Mammary epithelial cell (primary cell): ENCODE measurements around the gene ENOX2.

Experiments
- EZH2 ChIP-seq: IDR thresholded peaks from 2 replicates; pipeline ENCODE4 v1.6.1; 2012; ENCODE audit warnings: low read length, inconsistent platforms, borderline replicate concordance
- TF ChIP-seq, protein P1 (sequence below), 2 donors: IDR thresholded peaks in 1 of 2; conservative IDR thresholded peaks in 1 of 2; 2 replicates each; pipeline ENCODE4 v1.5.1; 2011 to 2012; ENCODE audit warnings: inconsistent platforms in 2 of 2, low read length in 2 of 2, mild to moderate bottlenecking in 2 of 2, control low read depth in 1 of 2, low read depth in 1 of 2; ENCODE audit not compliant: insufficient read depth in 1 of 2; ENCODE audit errors: extremely low read depth in 1 of 2

DNA sequence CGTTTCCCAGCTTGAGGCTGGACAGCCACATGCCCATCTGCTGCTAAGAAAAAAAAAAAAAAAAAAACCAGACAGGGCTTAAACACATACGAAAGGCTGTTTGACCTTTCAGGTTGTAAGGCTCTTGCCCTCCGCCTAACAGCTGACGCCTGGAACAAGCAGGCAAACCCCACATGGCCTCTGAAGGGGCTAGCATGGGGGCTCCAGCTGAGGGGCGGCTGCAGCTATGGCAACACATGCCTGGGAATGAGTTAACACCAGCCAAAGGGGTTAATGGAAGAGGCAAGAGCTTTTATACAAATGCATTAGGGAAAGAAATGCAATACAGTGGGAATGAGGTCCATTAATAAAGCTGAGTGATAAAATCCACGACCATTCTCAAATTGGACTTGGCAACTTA is 183.6 kb downstream of the ENOX2 start:
- TF ChIP-seq EZH2 = no peak
- TF ChIP-seq, protein P1, sequence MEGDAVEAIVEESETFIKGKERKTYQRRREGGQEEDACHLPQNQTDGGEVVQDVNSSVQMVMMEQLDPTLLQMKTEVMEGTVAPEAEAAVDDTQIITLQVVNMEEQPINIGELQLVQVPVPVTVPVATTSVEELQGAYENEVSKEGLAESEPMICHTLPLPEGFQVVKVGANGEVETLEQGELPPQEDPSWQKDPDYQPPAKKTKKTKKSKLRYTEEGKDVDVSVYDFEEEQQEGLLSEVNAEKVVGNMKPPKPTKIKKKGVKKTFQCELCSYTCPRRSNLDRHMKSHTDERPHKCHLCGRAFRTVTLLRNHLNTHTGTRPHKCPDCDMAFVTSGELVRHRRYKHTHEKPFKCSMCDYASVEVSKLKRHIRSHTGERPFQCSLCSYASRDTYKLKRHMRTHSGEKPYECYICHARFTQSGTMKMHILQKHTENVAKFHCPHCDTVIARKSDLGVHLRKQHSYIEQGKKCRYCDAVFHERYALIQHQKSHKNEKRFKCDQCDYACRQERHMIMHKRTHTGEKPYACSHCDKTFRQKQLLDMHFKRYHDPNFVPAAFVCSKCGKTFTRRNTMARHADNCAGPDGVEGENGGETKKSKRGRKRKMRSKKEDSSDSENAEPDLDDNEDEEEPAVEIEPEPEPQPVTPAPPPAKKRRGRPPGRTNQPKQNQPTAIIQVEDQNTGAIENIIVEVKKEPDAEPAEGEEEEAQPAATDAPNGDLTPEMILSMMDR (conservative IDR thresholded peaks at IDR 0.05 in 1 of 2, IDR thresholded peaks at IDR 0.05 in 1 of 2; ENCODE audit: extremely low read depth in 1 of 2, insufficient read depth in 1 of 2, low read depth in 1 of 2, low read length in 2 of 2) = no peak
